Trophoblast cell (in vitro differentiated cells and primary cell): Measurements from ENCODE around the gene SEMA3B. TPM values are rescaled to one million over a fixed set of nuclear protein-coding genes. Genes with fewer than 3 reads are reported as not detected.

Experiments used
- DNase-seq, 2 donors: peaks; one replicate each; pipeline ENCODE4 v3.0.0-alpha.2; 2016
- H2AFZ ChIP-seq: 2 replicates; pipeline ENCODE4 v1.6.1; 2013; ENCODE audit warnings: low read length, moderate library complexity, mild to moderate bottlenecking; ENCODE audit not compliant: insufficient read depth, poor library complexity
- H2AK5ac ChIP-seq: 2 replicates; pipeline ENCODE4 v1.6.1; 2013; ENCODE audit warnings: mild to moderate bottlenecking, low read length
- H2BK120ac ChIP-seq: 2 replicates; pipeline ENCODE4 v1.6.1; 2013; ENCODE audit warnings: low read length, mild to moderate bottlenecking, moderate library complexity; ENCODE audit not compliant: insufficient read depth, poor library complexity
- H2BK12ac ChIP-seq: 2 replicates; pipeline ENCODE4 v1.6.1; 2013; ENCODE audit warnings: mild to moderate bottlenecking, low read length, moderate library complexity
- H2BK5ac ChIP-seq: 2 replicates; pipeline ENCODE4 v1.6.1; 2013; ENCODE audit warnings: low read length, low read depth, moderate library complexity, mild to moderate bottlenecking; ENCODE audit not compliant: poor library complexity
- H3K14ac ChIP-seq: 2 replicates; pipeline ENCODE4 v1.6.1; 2013; ENCODE audit warnings: mild to moderate bottlenecking, low read length
- H3K18ac ChIP-seq: 2 replicates; pipeline ENCODE4 v1.6.1; 2013; ENCODE audit warnings: mild to moderate bottlenecking, low read length
- H3K23ac ChIP-seq: 2 replicates; pipeline ENCODE4 v1.6.1; 2013; ENCODE audit warnings: low read length
- H3K27ac ChIP-seq: 2 replicates; pipeline ENCODE4 v1.5.1; 2013; ENCODE audit warnings: low read depth, mild to moderate bottlenecking, inconsistent platforms, low read length, moderate library complexity
- H3K27me3 ChIP-seq: 2 replicates; pipeline ENCODE4 v1.6.1; 2013; ENCODE audit warnings: inconsistent platforms, mild to moderate bottlenecking, low read length, moderate library complexity; ENCODE audit not compliant: insufficient read depth
- H3K36me3 ChIP-seq, 2 experiments: 1 replicate in 1 of 2; 2 replicates in 1 of 2; pipeline ENCODE4 v1.6.1; 2013; ENCODE audit warnings: low read length in 2 of 2, mild to moderate bottlenecking in 2 of 2, moderate library complexity in 1 of 2; ENCODE audit not compliant: insufficient read depth in 2 of 2, control insufficient read depth in 1 of 2
- H3K4ac ChIP-seq: 2 replicates; pipeline ENCODE4 v1.6.1; 2013; ENCODE audit warnings: low read depth, mild to moderate bottlenecking, low read length, moderate library complexity
- H3K4me1 ChIP-seq, 2 experiments: 1 replicate in 1 of 2; 2 replicates in 1 of 2; pipeline ENCODE4 v1.6.1; 2013; ENCODE audit warnings: low read length in 2 of 2, mild to moderate bottlenecking in 2 of 2, moderate library complexity in 1 of 2; ENCODE audit not compliant: insufficient read depth in 2 of 2, control insufficient read depth in 1 of 2
- H3K4me2 ChIP-seq: 2 replicates; pipeline ENCODE4 v1.6.1; 2013; ENCODE audit warnings: inconsistent platforms, mild to moderate bottlenecking, low read length, moderate library complexity
- H3K4me3 ChIP-seq: 2 replicates; pipeline ENCODE4 v1.5.1; 2013; ENCODE audit warnings: mild to moderate bottlenecking, low read depth, low read length, inconsistent platforms
- H3K79me1 ChIP-seq: one replicate; pipeline ENCODE4 v1.6.1; 2013; ENCODE audit warnings: low read length
- H3K79me2 ChIP-seq: 2 replicates; pipeline ENCODE4 v1.6.1; 2013; ENCODE audit warnings: low read length, mild to moderate bottlenecking; ENCODE audit not compliant: control insufficient read depth, insufficient read depth, poor library complexity
- H3K9ac ChIP-seq: 2 replicates; pipeline ENCODE4 v1.6.1; 2013; ENCODE audit warnings: mild to moderate bottlenecking, low read length
- H3K9me3 ChIP-seq: 2 replicates; pipeline ENCODE4 v1.6.1; 2013; ENCODE audit warnings: low read depth, mild to moderate bottlenecking, control low read depth, inconsistent platforms, low read length; ENCODE audit not compliant: insufficient read depth
- H4K12ac ChIP-seq: 2 replicates; pipeline ENCODE4 v1.6.1; 2013; ENCODE audit warnings: low read depth, mild to moderate bottlenecking, low read length, moderate library complexity
- H4K8ac ChIP-seq: 2 replicates; pipeline ENCODE4 v1.6.1; 2013; ENCODE audit warnings: low read depth, mild to moderate bottlenecking, low read length, moderate library complexity
- H4K91ac ChIP-seq: one replicate; pipeline ENCODE4 v1.6.1; 2013; ENCODE audit warnings: low read depth, mild to moderate bottlenecking, low read length, moderate library complexity
- WGBS: extraction: QIAGEN DNeasy Blood & Tissue Kit; methylation state at CpG from one replicate; pipeline ENCODE4 v1.1.7; 2013; ENCODE audit warnings: missing lambda C conversion rate; ENCODE audit not compliant: insufficient read length, insufficient coverage; ENCODE audit errors: extremely low coverage; 5-methylcytosine and 5-hydroxymethylcytosine counted together
- polyA plus RNA-seq: library from polyadenylated mRNA; stranded (reverse); fragments of 200-250 nt; gene quantifications from 2 replicates; pipeline ENCODE4 v1.2.3, GENCODE V29; 2013

SEMA3B gene
- polyA plus RNA-seq: 1.8 and 2.0 TPM in 2 replicates

- Histone ChIP-seq H2AFZ (no peak within 1 kb of the TSS), H3K23ac (no peak within 1 kb of the TSS), H3K9ac (no peak within 1 kb of the TSS), H3K4me3 (no peak within 1 kb of the TSS), H2AK5ac (peak within 1 kb of the TSS; percentile 51), H3K4me2 (no peak within 1 kb of the TSS), H3K4me1 (peaks cover 49 to 50% of the 10 kb centered on the region in 2 experiments), H3K79me1 (peaks cover 28% of the 10 kb centered on the region), H4K8ac (no peak within 1 kb of the TSS), H3K4ac (peak within 1 kb of the TSS; percentile 13), H4K91ac (peak within 1 kb of the TSS; percentile 65), H3K14ac (peak within 1 kb of the TSS; percentile 16), H2BK5ac (no peak within 1 kb of the TSS), H3K27ac (no peak within 1 kb of the TSS), H3K36me3 (no peaks in the 10 kb centered on the region), H3K27me3 (no peaks in the 10 kb centered on the region), H2BK12ac (peak within 1 kb of the TSS; percentile 44), H3K9me3 (no peaks in the 10 kb centered on the region), H4K12ac (no peak within 1 kb of the TSS), H3K18ac (no peak within 1 kb of the TSS), H2BK120ac (peak within 1 kb of the TSS; percentile 34), H3K79me2 (peaks cover 7% of the 10 kb centered on the region)
- WGBS: no CpG with 5 or more reads among the region's 21 CpGs
- DNase-seq: no peak
These were observed at the start of gene SEMA3B for GRCh38 chr3:50268703-50269451. SEMA3B (plus strand) TSS chr3:50269147; CDS start chr3:50269241, 94 bp downstream.

- no peak overlapping the region for H3K9ac ChIP-seq
- no peaks in the 10 kb centered on the region for H3K79me2 ChIP-seq
- no peaks in the 10 kb centered on the region for H3K27me3 ChIP-seq
- no CpG with 5 or more reads among the region's 5 CpGs for WGBS
- no peak overlapping the region for H2BK12ac ChIP-seq
- no peak overlapping the region for H4K12ac ChIP-seq
- H2BK5ac ChIP-seq: no peak overlapping the region
- no peak overlapping the region for H3K18ac ChIP-seq
- H3K4me2 ChIP-seq: no peak overlapping the region
- H3K4ac ChIP-seq: no peak overlapping the region
- no peak overlapping the region for H3K4me3 ChIP-seq
- H3K23ac ChIP-seq: no peak overlapping the region
- peaks cover 3% of the 10 kb centered on the region for H3K9me3 ChIP-seq
- no peaks in the 10 kb centered on the region for H3K79me1 ChIP-seq
- no peak overlapping the region for H4K91ac ChIP-seq
- H3K27ac ChIP-seq: no peak overlapping the region
- H4K8ac ChIP-seq: no peak overlapping the region
- no peak overlapping the region for H2BK120ac ChIP-seq
- H3K36me3 ChIP-seq: peaks cover 2 to 4% of the 10 kb centered on the region in 2 experiments
- H3K14ac ChIP-seq: no peak overlapping the region
- no peak overlapping the region for H2AFZ ChIP-seq
- DNase-seq: no peak
- H2AK5ac ChIP-seq: no peak overlapping the region
- H3K4me1 ChIP-seq: peaks cover 2 to 3% of the 10 kb centered on the region in 2 experiments
These were observed 49.7 kb upstream of the SEMA3B start for GRCh38 chr3:50219285-50219684.

- Histone ChIP-seq H3K36me3 (peaks cover 0 to 4% of the 10 kb centered on the region in 2 experiments), H2BK120ac (no peak overlapping the region), H3K79me1 (no peaks in the 10 kb centered on the region), H3K4me1 (peaks cover 2 to 3% of the 10 kb centered on the region in 2 experiments), H3K4me3 (no peak overlapping the region), H4K8ac (no peak overlapping the region), H3K14ac (no peak overlapping the region), H4K91ac (no peak overlapping the region), H2BK5ac (no peak overlapping the region), H3K9ac (no peak overlapping the region), H4K12ac (no peak overlapping the region), H2AK5ac (no peak overlapping the region), H3K23ac (no peak overlapping the region), H3K4me2 (no peak overlapping the region), H3K27ac (no peak overlapping the region), H3K4ac (no peak overlapping the region), H2AFZ (no peak overlapping the region), H3K18ac (no peak overlapping the region), H3K27me3 (no peaks in the 10 kb centered on the region), H3K79me2 (no peaks in the 10 kb centered on the region), H2BK12ac (no peak overlapping the region), H3K9me3 (peaks cover 3% of the 10 kb centered on the region)
- no CpG with 5 or more reads among the region's 6 CpGs for WGBS
- no peak for DNase-seq
These were observed 48.8 kb upstream of the SEMA3B start for GRCh38 chr3:50220109-50220508.

GRCh38 chr3:50221051-50221410 is 47.9 kb upstream of the SEMA3B start:
- H3K4me2 ChIP-seq: no peak overlapping the region
- no peak overlapping the region for H4K8ac ChIP-seq
- H3K14ac ChIP-seq: no peak overlapping the region
- H3K18ac ChIP-seq: no peak overlapping the region
- no peak overlapping the region for H3K9ac ChIP-seq
- peaks cover under 1% of the 10 kb centered on the region in 2 experiments for H3K4me1 ChIP-seq
- H2AFZ ChIP-seq: no peak overlapping the region
- no peaks in the 10 kb centered on the region for H3K27me3 ChIP-seq
- H4K12ac ChIP-seq: no peak overlapping the region
- no peak overlapping the region for H3K23ac ChIP-seq
- H3K4ac ChIP-seq: no peak overlapping the region
- no CpG with 5 or more reads among the region's 4 CpGs for WGBS
- H2BK5ac ChIP-seq: no peak overlapping the region
- H3K4me3 ChIP-seq: no peak overlapping the region
- no peak overlapping the region for H2BK12ac ChIP-seq
- H3K27ac ChIP-seq: no peak overlapping the region
- H4K91ac ChIP-seq: no peak overlapping the region
- DNase-seq: no peak
- H3K9me3 ChIP-seq: peaks cover 3% of the 10 kb centered on the region
- no peak overlapping the region for H2AK5ac ChIP-seq
- peaks cover 0 to 4% of the 10 kb centered on the region in 2 experiments for H3K36me3 ChIP-seq
- no peaks in the 10 kb centered on the region for H3K79me2 ChIP-seq
- H2BK120ac ChIP-seq: no peak overlapping the region
- H3K79me1 ChIP-seq: no peaks in the 10 kb centered on the region
